ENCODE data around the gene TBC1D1. TPM values are rescaled to one million over a fixed set of nuclear protein-coding genes. Genes with fewer than 3 reads are reported as not detected.

Gene TBC1D1
- total RNA-seq, 2 donors from 2014 or later: 55.3 to 77.4 TPM

- Histone ChIP-seq H3K36me3 (no peaks in the 10 kb centered on the region), H3K4me1 (no peaks in the 10 kb centered on the region), H3K9ac (ENCODE audit: low read depth in 2 of 2, low read length in 2 of 2) (no peak overlapping the region), H3K27ac (no peak overlapping the region), H3K4me3 (no peak overlapping the region), H3K27me3 (no peaks in the 10 kb centered on the region), H3K9me3 (no peaks in the 10 kb centered on the region)
- intact Hi-C loops (cut with DNase I): no loop called here
- no peak for DNase-seq
- TF ChIP-seq CTCF (IDR thresholded peaks at IDR 0.05): no peak
Measured at GRCh38 chr4:38011511-38012162, 120.8 kb downstream of the TBC1D1 start.

- no peak for TF ChIP-seq CTCF (IDR thresholded peaks at IDR 0.05)
- H3K27me3 ChIP-seq: no peaks in the 10 kb centered on the region
- no peaks in the 10 kb centered on the region for H3K9me3 ChIP-seq
- no peak overlapping the region for H3K9ac ChIP-seq (ENCODE audit: low read depth in 2 of 2, low read length in 2 of 2)
- H3K36me3 ChIP-seq: no peaks in the 10 kb centered on the region
- no peak overlapping the region for H3K27ac ChIP-seq
- intact Hi-C loops (cut with DNase I): no loop called here
- no peak for DNase-seq
- H3K4me1 ChIP-seq: no peaks in the 10 kb centered on the region
- no peak overlapping the region for H3K4me3 ChIP-seq
Measured at GRCh38 chr4:38013461-38014366, 122.8 kb downstream of the TBC1D1 start.

GRCh38 chr4:38014421-38014852 is 123.6 kb downstream of the TBC1D1 start:
- Histone ChIP-seq H3K9ac (ENCODE audit: low read depth in 2 of 2, low read length in 2 of 2) (no peak overlapping the region), H3K9me3 (no peaks in the 10 kb centered on the region), H3K36me3 (no peaks in the 10 kb centered on the region), H3K27ac (no peak overlapping the region), H3K4me1 (no peaks in the 10 kb centered on the region), H3K27me3 (no peaks in the 10 kb centered on the region), H3K4me3 (no peak overlapping the region)
- DNase-seq: no peak
- intact Hi-C loops (cut with DNase I): no loop called here
- TF ChIP-seq CTCF (IDR thresholded peaks at IDR 0.05): no peak

GRCh38 chr4:38015886-38016515 is 125.1 kb downstream of the TBC1D1 start:
- no peak overlapping the region for H3K4me3 ChIP-seq
- no peaks in the 10 kb centered on the region for H3K36me3 ChIP-seq
- H3K9me3 ChIP-seq: no peaks in the 10 kb centered on the region
- no peaks in the 10 kb centered on the region for H3K4me1 ChIP-seq
- H3K27ac ChIP-seq: no peak overlapping the region
- H3K9ac ChIP-seq (ENCODE audit: low read depth in 2 of 2, low read length in 2 of 2): no peak overlapping the region
- TF ChIP-seq CTCF (IDR thresholded peaks at IDR 0.05): no peak
- H3K27me3 ChIP-seq: no peaks in the 10 kb centered on the region
- intact Hi-C loops (cut with DNase I): no loop called here
- DNase-seq: no peak

- intact Hi-C loops (cut with DNase I): no loop called here
- Histone ChIP-seq H3K4me1 (no peaks in the 10 kb centered on the region), H3K9me3 (no peaks in the 10 kb centered on the region), H3K9ac (ENCODE audit: low read depth in 2 of 2, low read length in 2 of 2) (no peak overlapping the region), H3K36me3 (no peaks in the 10 kb centered on the region), H3K27ac (no peak overlapping the region), H3K27me3 (no peaks in the 10 kb centered on the region), H3K4me3 (no peak overlapping the region)
- TF ChIP-seq CTCF (IDR thresholded peaks at IDR 0.05): no peak
- DNase-seq: no peak
Measured at GRCh38 chr4:38016698-38017097, 125.8 kb downstream of the TBC1D1 start.
